HEK293T (cell line): ENCODE measurements around the gene UNC5CL.
A peak's percentile ranks its signal among the peaks of the same experiment; 100 is the strongest.

Experiments used
- CTCF ChIA-PET: fragments of 350-600 bp; formaldehyde crosslinking; extraction: SDS; loops from one replicate; lab custom pipeline; 2021; ENCODE audit warnings: antibody characterized with exemption, inconsistent platforms; lab: Yijun Ruan, JAX
- POLR2A ChIA-PET: fragments of 350-600 bp; formaldehyde crosslinking; extraction: SDS; loops from one replicate; lab custom pipeline; 2020; ENCODE audit warnings: antibody characterized with exemption, inconsistent platforms; lab: Yijun Ruan, JAX
- DNase-seq: peaks from one replicate; pipeline ENCODE4 v3.0.0; 2012; ENCODE audit warnings: mixed read lengths; ENCODE audit errors: extremely low spot score
- ARNT ChIP-seq: fragments of 450-650 bp; IDR thresholded peaks from 2 replicates; pipeline ENCODE4 v1.6.1; 2017; ENCODE audit warnings: mild to moderate bottlenecking
- BHLHE40 ChIP-seq: fragments of 450-650 bp; IDR thresholded peaks from 2 replicates; pipeline ENCODE4 v1.6.1; 2016; ENCODE audit warnings: mild to moderate bottlenecking, moderate library complexity, borderline replicate concordance
- CTBP1 ChIP-seq: fragments of 450-650 bp; IDR thresholded peaks from 2 replicates; pipeline ENCODE4 v1.6.1; 2016; ENCODE audit warnings: borderline replicate concordance
- ELF4 ChIP-seq: fragments of 450-650 bp; IDR thresholded peaks from 2 replicates; pipeline ENCODE4 v1.6.1; 2017; ENCODE audit warnings: antibody characterized with exemption
- FOXA1 ChIP-seq: fragments of 450-650 bp; IDR thresholded peaks from 2 replicates; pipeline ENCODE4 v1.6.1; 2016; ENCODE audit warnings: mild to moderate bottlenecking
- FOXK2 ChIP-seq: fragments of 450-650 bp; IDR thresholded peaks from 2 replicates; pipeline ENCODE4 v1.6.1; 2016; ENCODE audit warnings: mild to moderate bottlenecking
- FOXM1 ChIP-seq: fragments of 450-650 bp; IDR thresholded peaks from 2 replicates; pipeline ENCODE4 v1.6.1; 2017; ENCODE audit warnings: mild to moderate bottlenecking, borderline replicate concordance
- HDGF ChIP-seq: fragments of 450-650 bp; IDR thresholded peaks from 2 replicates; pipeline ENCODE4 v1.6.1; 2017; ENCODE audit warnings: antibody characterized with exemption, borderline replicate concordance
- L3MBTL2 ChIP-seq: fragments of 450-650 bp; conservative IDR thresholded peaks from 2 replicates; pipeline ENCODE4 v1.6.1; 2016; ENCODE audit warnings: mild to moderate bottlenecking
- LEF1 ChIP-seq: fragments of 450-650 bp; IDR thresholded peaks from 2 replicates; pipeline ENCODE4 v1.6.1; 2017; ENCODE audit warnings: mild to moderate bottlenecking, borderline replicate concordance
- NFRKB ChIP-seq: fragments of 450-650 bp; IDR thresholded peaks from 2 replicates; pipeline ENCODE4 v1.6.1; 2016; ENCODE audit warnings: mild to moderate bottlenecking, moderate library complexity
- SP1 ChIP-seq: fragments of 450-650 bp; IDR thresholded peaks from 2 replicates; pipeline ENCODE4 v1.6.1; 2017
- SUZ12 ChIP-seq: fragments of 450-650 bp; IDR thresholded peaks from 2 replicates; pipeline ENCODE4 v1.6.1; 2016; ENCODE audit warnings: mild to moderate bottlenecking
- TARDBP ChIP-seq: fragments of 450-650 bp; IDR thresholded peaks from 2 replicates; pipeline ENCODE4 v1.6.1; 2016
- ZNF384 ChIP-seq: fragments of 450-650 bp; IDR thresholded peaks from 2 replicates; pipeline ENCODE4 v1.6.1; 2016
- TF ChIP-seq, protein P1 (sequence below): fragments of 450-650 bp; IDR thresholded peaks from 2 replicates; pipeline ENCODE4 v1.6.1; 2016

UNC5CL gene

DNA sequence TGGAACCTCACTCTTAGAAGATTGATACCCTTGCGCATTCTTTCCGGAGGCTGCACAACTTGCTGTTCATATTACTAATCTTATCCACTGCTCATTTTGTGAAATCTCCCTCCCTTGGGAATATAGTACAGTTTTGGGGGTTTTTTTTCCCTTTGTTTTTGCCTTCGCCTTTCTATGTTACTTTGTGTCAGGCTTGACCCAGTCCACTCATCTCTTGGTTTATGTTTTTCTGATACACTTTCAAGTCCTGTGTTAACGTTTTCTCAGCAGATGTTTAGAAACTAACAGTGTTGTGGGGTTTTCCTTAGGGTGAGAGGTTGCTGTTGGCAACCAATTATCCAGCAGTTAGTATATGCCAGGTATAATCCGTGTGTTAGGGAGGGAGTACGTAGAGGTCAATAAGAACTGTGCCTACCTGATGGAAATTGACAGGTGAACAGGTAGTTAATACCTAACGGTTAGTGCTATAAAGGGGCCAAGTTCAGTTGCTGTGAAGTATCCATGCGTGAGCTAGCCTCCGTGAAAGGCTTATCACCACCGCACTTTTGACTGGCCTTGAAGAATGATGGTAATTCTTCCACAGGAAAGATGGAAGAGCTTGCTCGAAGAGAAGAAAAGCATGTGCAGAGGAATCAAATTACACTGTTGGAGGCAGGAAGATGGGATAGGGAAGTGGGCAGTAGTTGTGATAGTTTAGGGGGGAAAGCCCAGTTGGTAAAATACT, 35.1 kb upstream of the UNC5CL start:
- DNase-seq = no peak
- TF ChIP-seq, protein P1, sequence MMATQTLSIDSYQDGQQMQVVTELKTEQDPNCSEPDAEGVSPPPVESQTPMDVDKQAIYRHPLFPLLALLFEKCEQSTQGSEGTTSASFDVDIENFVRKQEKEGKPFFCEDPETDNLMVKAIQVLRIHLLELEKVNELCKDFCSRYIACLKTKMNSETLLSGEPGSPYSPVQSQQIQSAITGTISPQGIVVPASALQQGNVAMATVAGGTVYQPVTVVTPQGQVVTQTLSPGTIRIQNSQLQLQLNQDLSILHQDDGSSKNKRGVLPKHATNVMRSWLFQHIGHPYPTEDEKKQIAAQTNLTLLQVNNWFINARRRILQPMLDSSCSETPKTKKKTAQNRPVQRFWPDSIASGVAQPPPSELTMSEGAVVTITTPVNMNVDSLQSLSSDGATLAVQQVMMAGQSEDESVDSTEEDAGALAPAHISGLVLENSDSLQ = no peak
- TF ChIP-seq NFRKB (no peak), L3MBTL2 (peak; percentile 74)
- CTCF ChIA-PET = interaction anchor here (1.2 kb wide), 1 partner anchor 17 kb away, joined by 3 read pairs; no protein-coding TSS in a partner anchor
- POLR2A ChIA-PET = interaction anchor here (0.9 kb wide), 1 partner anchor 197 kb away, joined by 3 read pairs; no protein-coding TSS in a partner anchor

DNA sequence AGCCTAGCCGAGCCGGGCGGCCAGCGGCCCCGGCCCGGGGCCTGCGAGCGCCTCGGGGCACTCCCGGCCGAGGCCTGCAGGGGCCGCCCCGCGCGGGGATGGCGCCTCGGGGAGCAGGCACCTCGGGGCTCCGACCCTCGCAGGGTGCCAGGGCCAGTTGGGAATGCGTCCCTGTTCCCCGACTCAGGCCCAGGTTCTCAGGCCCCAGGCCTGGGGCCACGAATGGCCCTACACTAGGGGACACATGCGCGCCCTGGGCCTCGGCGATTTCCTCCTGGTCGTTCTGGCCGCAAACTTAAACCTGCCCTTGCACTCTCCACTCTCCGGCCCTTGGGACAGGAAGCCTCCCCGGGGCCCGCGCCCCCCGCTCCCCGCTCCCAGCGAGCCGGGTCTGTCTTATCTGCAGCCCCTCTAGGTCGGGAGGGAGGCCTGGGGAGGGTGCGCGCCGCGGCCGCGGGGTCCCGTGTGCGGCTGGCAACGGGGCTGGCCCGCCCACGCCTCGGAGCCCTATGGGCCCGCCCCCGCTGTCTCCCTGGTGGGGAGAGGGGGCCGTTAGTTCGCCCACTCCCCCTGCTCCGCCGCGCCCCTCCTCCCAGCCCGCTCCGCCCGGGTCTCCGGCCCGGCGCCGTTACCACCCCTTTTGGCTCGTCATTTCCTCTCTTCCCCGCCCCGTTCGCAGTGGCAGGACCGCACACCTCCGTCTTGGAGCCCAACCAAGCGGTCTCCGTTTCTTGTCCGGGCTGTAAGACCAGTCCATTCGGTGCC, 34.4 kb upstream of the UNC5CL start:
- POLR2A ChIA-PET = interaction anchor here (0.8 to 1.2 kb wide), 7 partner anchors 10 to 246 kb away, joined by 3 to 8 read pairs (median 4); no protein-coding TSS in a partner anchor
- peak; percentile 70 for DNase-seq
- TF ChIP-seq L3MBTL2 = no peak
- TF ChIP-seq LEF1 = peak; percentile 49; the same call in 1 of the 2 replicates
- CTCF ChIA-PET = no interaction called here

DNA sequence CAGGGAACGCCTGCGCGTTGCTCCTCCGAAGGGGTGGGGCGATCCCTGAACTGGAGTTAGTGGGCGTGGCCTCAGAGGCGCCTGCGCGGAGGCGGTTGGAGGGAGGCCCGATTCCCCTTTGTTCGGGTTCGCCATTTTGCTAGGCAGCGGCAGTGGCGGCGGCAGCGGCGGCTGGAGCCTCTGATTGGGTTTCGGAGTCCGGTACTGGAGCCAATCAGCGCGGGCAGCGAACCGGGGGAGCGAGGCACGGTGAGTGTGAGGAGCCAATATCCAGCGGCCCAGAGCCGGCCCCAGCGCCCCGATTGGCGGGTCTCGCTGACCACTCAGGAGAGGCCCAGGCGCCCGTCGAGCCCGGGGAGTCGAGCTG, 33.8 kb upstream of the UNC5CL start, which contains the start of gene NFYA:
NFYA (plus strand) TSS at position 139 of the 367 bp plus-strand sequence. CDS start 6,116 bp downstream, outside the sequence.
- ChIA-PET POLR2A (interaction anchor here (0.7 to 1.2 kb wide), 10 partner anchors 9 to 247 kb away, joined by 3 to 8 read pairs (median 4); partner anchors contain the start of gene TSPO2), CTCF (no interaction called here)
- TF ChIP-seq SP1 = no peak
- TF ChIP-seq L3MBTL2 = no peak
- TF ChIP-seq FOXK2 = no peak
- TF ChIP-seq FOXM1 = no peak
- TF ChIP-seq BHLHE40 = no peak
- TF ChIP-seq, protein P1 = peak; percentile 50; the same call in 1 of the 2 replicates
- TF ChIP-seq HDGF = peak; percentile 64; the same call in 1 of the 2 replicates
- no peak for TF ChIP-seq ZNF384
- DNase-seq = no peak

DNA sequence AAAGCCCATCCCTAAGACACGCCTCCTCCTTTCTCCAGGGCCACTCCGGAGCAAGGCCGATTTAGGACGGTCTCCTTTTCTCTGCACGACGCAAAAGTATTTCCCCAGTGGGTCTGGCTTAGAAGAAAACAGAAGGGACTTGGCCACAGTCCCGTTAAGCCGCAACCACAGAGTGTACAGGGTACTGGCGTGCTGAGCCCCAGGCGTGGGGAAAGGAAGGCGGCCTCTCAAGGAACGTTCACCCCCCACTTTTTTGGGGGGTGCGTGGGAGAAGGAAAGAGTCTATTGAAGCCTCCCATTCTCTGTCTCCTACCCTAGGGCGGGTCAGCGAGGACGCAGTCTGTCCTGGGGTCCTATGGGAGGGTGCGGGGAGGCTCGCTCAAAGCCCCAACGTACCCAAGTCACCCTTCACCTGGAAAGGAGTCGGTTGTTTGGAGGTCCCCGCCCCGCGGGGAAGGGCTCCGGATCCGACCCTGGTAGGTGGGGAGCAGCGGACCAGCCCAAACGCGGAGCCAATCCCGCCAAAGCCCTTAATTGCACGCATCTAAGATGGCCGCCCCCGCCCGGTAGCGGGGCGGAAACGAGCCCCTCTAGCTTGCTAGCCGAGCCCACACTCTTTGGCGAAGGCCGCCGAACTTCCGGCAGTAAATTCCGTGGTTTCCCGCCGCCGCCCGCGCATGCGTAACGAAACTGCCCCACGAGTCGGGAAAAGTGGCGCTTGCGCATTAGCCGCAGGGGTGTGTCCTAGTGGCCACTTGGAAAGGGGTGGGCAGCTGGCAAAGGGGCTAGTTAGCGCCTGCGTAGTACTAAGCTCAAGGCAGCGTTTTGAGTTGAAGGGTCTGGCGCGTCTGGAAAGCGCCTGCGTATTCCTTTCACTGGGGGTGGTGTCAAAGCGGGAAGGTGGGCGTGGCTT, 33.2 kb upstream of the UNC5CL start, which contains the start of gene OARD1:
OARD1 (minus strand) TSS at position 434 of the 913 bp plus-strand sequence. CDS start 722 bp downstream, outside the sequence.
- CTCF ChIA-PET = no interaction called here
- peak; percentile 95 for DNase-seq
- POLR2A ChIA-PET = interaction anchor here (0.7 to 1.2 kb wide), 10 partner anchors 9 to 248 kb away, joined by 3 to 8 read pairs (median 4); partner anchors contain the start of gene TSPO2
- no peak for TF ChIP-seq ZNF384
- TF ChIP-seq HDGF = no peak
- no peak for TF ChIP-seq ARNT
- no peak for TF ChIP-seq LEF1
- peak; percentile 63; the same call in 1 of the 2 replicates for TF ChIP-seq FOXM1
- no peak for TF ChIP-seq BHLHE40
- no peak for TF ChIP-seq CTBP1
- no peak for TF ChIP-seq FOXK2
- TF ChIP-seq FOXA1 = no peak
- 0 out of 2 replicates have a peak, but pooled peaks have one; percentile 15 for TF ChIP-seq ELF4
- TF ChIP-seq SUZ12 = no peak
- no peak for TF ChIP-seq NFRKB
- peak; percentile 27; the same call in 1 of the 2 replicates for TF ChIP-seq L3MBTL2
- TF ChIP-seq, protein P1 = no peak
- no peak for TF ChIP-seq SP1
- 0 out of 2 replicates have a peak, but pooled peaks have one; percentile 39 for TF ChIP-seq TARDBP

DNA sequence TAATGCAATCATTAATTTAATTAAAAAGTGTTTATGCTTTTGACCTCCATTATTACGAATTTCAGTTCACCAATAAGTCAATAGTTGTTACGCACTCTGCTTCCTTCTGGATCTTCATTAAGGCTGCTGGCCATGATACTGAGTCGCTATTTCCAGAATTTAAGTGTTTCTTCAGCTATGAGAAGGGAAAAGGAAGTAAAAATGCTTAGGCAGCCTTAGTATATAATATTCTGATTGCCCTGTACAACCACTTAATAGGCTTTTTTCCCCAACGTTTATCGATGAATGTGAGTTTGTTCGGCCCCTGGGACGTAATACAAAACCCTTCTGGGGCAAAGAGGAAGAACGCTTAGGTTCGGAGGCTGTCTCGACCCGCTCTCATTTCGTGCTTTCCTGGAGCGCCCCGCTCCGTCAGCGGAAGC, 32.5 kb upstream of the UNC5CL start:
- ChIA-PET CTCF (no interaction called here), POLR2A (interaction anchor here (0.7 to 1.3 kb wide), 2 partner anchors 11 to 81 kb away, joined by 3 read pairs; no protein-coding TSS in a partner anchor)
- TF ChIP-seq FOXK2 (no peak), CTBP1 (no peak)
- DNase-seq = no peak
